Activated CD4-positive, alpha-beta T cell treated with anti-CD3 and anti-CD28 coated beads, Interleukin-2, amount 10 ng/mL, durations not matched to agents 7 days and 5 days (primary cell): ENCODE results near the gene KRTAP19-7. TPM values are rescaled to one million over a fixed set of nuclear protein-coding genes. Genes with fewer than 3 reads are reported as not detected.

ENCODE experiments used
- CTCF ChIA-PET: fragments of 350-600 bp; sonication (Branson Sonifier 250); formaldehyde crosslinking; loops from one replicate; lab custom pipeline; 2021; ENCODE audit warnings: antibody characterized with exemption; lab: Charles Lee
- POLR2A ChIA-PET: fragments of 350-600 bp; sonication (Branson Sonifier 250); formaldehyde crosslinking; loops from one replicate; lab custom pipeline; 2021; ENCODE audit warnings: antibody characterized with exemption; lab: Charles Lee
- DNase-seq: peaks from one replicate; pipeline ENCODE4 v3.0.0-alpha.2; 2020
- H3K27ac Mint-ChIP-seq: one replicate; pipeline ENCODE4 v1.8.0; 2021; ENCODE audit warnings: mild to moderate bottlenecking, moderate library complexity, mixed read lengths
- H3K27me3 Mint-ChIP-seq: one replicate; pipeline ENCODE4 v1.8.0; 2021; ENCODE audit warnings: mixed read lengths
- H3K36me3 Mint-ChIP-seq: one replicate; pipeline ENCODE4 v1.8.0; 2021; ENCODE audit warnings: low read depth, mixed read lengths
- H3K4me1 Mint-ChIP-seq: one replicate; pipeline ENCODE4 v1.8.0; 2021; ENCODE audit warnings: mixed read lengths
- H3K4me3 Mint-ChIP-seq: one replicate; pipeline ENCODE4 v1.8.0; 2021; ENCODE audit warnings: mild to moderate bottlenecking, moderate library complexity, mixed read lengths
- H3K9me3 Mint-ChIP-seq: one replicate; pipeline ENCODE4 v1.8.0; 2021; ENCODE audit warnings: mixed read lengths
- total RNA-seq, 2 experiments: library from RNA; stranded (reverse); gene quantifications; one replicate each; pipeline ENCODE4 v1.2.3, GENCODE V29; 2021

Gene KRTAP19-7, protein sequence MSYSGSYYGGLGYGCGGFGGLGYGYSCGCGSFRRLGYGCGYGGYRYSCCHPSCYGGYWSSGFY
- total RNA-seq: not detected

- Mint-ChIP-seq H3K4me3 (no peak within 1 kb of the TSS), H3K9me3 (no peaks in the 10 kb centered on the region), H3K27ac (no peak within 1 kb of the TSS), H3K4me1 (no peaks in the 10 kb centered on the region), H3K27me3 (no peaks in the 10 kb centered on the region), H3K36me3 (no peaks in the 10 kb centered on the region)
- DNase-seq: no peak
- ChIA-PET CTCF (no interaction called here), POLR2A (no interaction called here)
Measured at GRCh38 chr21:30561264-30561895, at the start of gene KRTAP19-7. TSS of gene KRTAP19-7 (minus strand) at chr21:30561314. CDS start at chr21:30561289, 25 bp downstream.

GRCh38 chr21:30605968-30606367 lies 44.9 kb upstream of the KRTAP19-7 start:
- no peaks in the 10 kb centered on the region for H3K27me3 Mint-ChIP-seq
- no peak overlapping the region for H3K27ac Mint-ChIP-seq
- POLR2A ChIA-PET: no interaction called here
- CTCF ChIA-PET: no interaction called here
- no peak for DNase-seq
- no peak overlapping the region for H3K4me3 Mint-ChIP-seq
- no peaks in the 10 kb centered on the region for H3K4me1 Mint-ChIP-seq
- H3K9me3 Mint-ChIP-seq: peaks cover 3% of the 10 kb centered on the region
- H3K36me3 Mint-ChIP-seq: no peaks in the 10 kb centered on the region

- no peaks in the 10 kb centered on the region for H3K36me3 Mint-ChIP-seq
- H3K9me3 Mint-ChIP-seq: no peaks in the 10 kb centered on the region
- H3K27me3 Mint-ChIP-seq: no peaks in the 10 kb centered on the region
- no peaks in the 10 kb centered on the region for H3K4me1 Mint-ChIP-seq
- ChIA-PET POLR2A (no interaction called here), CTCF (no interaction called here)
- no peak for DNase-seq
- H3K27ac Mint-ChIP-seq: no peak within 1 kb of the TSS
- H3K4me3 Mint-ChIP-seq: no peak within 1 kb of the TSS
Measured at GRCh38 chr21:30600787-30601186, 39.7 kb upstream of the KRTAP19-7 start, which contains the start of gene KRTAP22-1. TSS of gene KRTAP22-1 (plus strand) at chr21:30601087.

DNA sequence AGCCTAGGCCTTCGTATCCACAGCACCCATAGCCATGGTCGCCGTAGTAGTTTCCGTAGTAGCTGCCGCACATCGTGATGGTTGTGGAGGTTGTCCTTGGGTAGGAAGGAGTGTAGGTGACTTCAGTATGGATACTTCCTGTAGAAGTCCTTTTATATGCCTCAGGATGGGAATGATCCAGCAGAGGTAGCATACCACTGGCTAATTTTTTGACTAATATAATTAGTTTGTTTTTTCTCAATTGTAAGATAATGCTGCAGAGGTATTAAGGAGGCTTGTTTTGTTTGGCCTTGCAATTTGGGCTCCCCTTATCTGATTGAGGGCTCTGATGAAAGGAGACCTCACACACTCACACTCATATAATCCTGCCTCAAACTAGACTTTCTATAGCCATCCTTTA lies 37.7 kb upstream of the KRTAP19-7 start, which contains the start of gene KRTAP6-2:
Gene KRTAP6-2, minus strand, starts transcription at position 101 of the 400 bp plus-strand sequence. Its CDS starts 28 bp downstream, at position 73.
- H3K9me3 Mint-ChIP-seq: no peaks in the 10 kb centered on the region
- no peak for DNase-seq
- CTCF ChIA-PET: no interaction called here
- H3K4me1 Mint-ChIP-seq: no peaks in the 10 kb centered on the region
- no peaks in the 10 kb centered on the region for H3K27me3 Mint-ChIP-seq
- H3K27ac Mint-ChIP-seq: no peak within 1 kb of the TSS
- POLR2A ChIA-PET: no interaction called here
- H3K4me3 Mint-ChIP-seq: no peak within 1 kb of the TSS
- no peaks in the 10 kb centered on the region for H3K36me3 Mint-ChIP-seq

- Mint-ChIP-seq H3K27me3 (no peaks in the 10 kb centered on the region), H3K4me3 (no peak within 1 kb of the TSS), H3K4me1 (no peaks in the 10 kb centered on the region), H3K36me3 (no peaks in the 10 kb centered on the region), H3K9me3 (no peaks in the 10 kb centered on the region), H3K27ac (no peak within 1 kb of the TSS)
- ChIA-PET CTCF (no interaction called here), POLR2A (no interaction called here)
- no peak for DNase-seq
Measured at GRCh38 chr21:30592140-30592539, 31.0 kb upstream of the KRTAP19-7 start, which contains the start of gene KRTAP6-3. TSS of gene KRTAP6-3 (plus strand) at chr21:30592440. CDS start at chr21:30592446, 6 bp downstream.

DNA sequence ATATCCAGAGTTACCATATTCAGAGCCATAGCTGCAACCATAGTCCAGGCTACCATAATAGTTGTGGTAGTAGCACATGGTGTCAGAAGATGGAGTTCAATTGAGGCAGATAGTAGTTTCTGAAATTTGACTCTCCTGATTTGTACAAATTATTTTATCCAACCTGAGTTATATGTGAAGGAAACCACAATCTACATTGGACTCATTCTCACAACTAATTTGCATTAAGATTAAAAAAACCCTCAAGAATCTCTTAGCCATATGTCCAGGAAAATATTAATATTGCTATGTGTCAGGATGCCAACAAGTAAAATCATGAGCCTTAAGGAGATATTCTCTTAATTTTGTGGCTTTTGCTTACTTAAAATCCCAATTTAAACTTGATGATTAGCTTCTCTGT lies 29.2 kb upstream of the KRTAP19-7 start, which contains the start of gene KRTAP22-2:
Gene KRTAP22-2, minus strand, starts transcription at position 101 of the 400 bp plus-strand sequence.
- no peak for DNase-seq
- POLR2A ChIA-PET: interaction anchor here (0.7 kb wide), 1 partner anchor 58 kb away, joined by 3 read pairs; no protein-coding TSS in a partner anchor
- Mint-ChIP-seq H3K27ac (no peak within 1 kb of the TSS), H3K4me3 (no peak within 1 kb of the TSS), H3K4me1 (no peaks in the 10 kb centered on the region), H3K27me3 (no peaks in the 10 kb centered on the region), H3K36me3 (no peaks in the 10 kb centered on the region), H3K9me3 (no peaks in the 10 kb centered on the region)
- CTCF ChIA-PET: no interaction called here

DNA sequence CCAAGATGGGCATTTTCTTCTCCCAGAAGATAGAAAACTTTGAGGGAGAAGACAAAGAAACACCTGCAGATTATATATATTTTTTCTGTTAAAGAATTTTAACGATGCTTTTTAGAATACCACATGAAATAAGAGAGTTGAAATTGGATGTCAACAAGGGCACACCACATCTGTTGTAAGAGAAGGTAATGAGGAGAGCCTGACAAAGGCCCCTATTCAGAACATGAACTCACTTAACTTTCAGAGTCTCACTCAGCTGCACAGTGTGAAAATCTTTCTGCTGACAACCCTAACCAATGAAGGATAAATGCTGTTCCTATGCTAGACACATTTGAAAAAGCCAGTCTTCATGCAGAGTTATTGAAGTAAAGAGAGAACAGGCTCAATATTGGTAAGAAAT lies 21.8 kb upstream of the KRTAP19-7 start:
- ChIA-PET POLR2A (no interaction called here), CTCF (no interaction called here)
- no peaks in the 10 kb centered on the region for H3K9me3 Mint-ChIP-seq
- DNase-seq: no peak
- no peak overlapping the region for H3K4me3 Mint-ChIP-seq
- H3K27ac Mint-ChIP-seq: no peak overlapping the region
- H3K4me1 Mint-ChIP-seq: no peaks in the 10 kb centered on the region
- peaks cover 2% of the 10 kb centered on the region for H3K27me3 Mint-ChIP-seq
- no peaks in the 10 kb centered on the region for H3K36me3 Mint-ChIP-seq

GRCh38 chr21:30580132-30580531 lies 19.0 kb upstream of the KRTAP19-7 start:
- H3K9me3 Mint-ChIP-seq: no peaks in the 10 kb centered on the region
- peaks cover 2% of the 10 kb centered on the region for H3K27me3 Mint-ChIP-seq
- H3K4me1 Mint-ChIP-seq: no peaks in the 10 kb centered on the region
- no peaks in the 10 kb centered on the region for H3K36me3 Mint-ChIP-seq
- ChIA-PET CTCF (no interaction called here), POLR2A (no interaction called here)
- H3K4me3 Mint-ChIP-seq: no peak overlapping the region
- no peak overlapping the region for H3K27ac Mint-ChIP-seq
- no peak for DNase-seq

GRCh38 chr21:30579346-30579745 lies 18.2 kb upstream of the KRTAP19-7 start:
- DNase-seq: no peak
- H3K4me1 Mint-ChIP-seq: no peaks in the 10 kb centered on the region
- H3K9me3 Mint-ChIP-seq: no peaks in the 10 kb centered on the region
- H3K27me3 Mint-ChIP-seq: peaks cover 2% of the 10 kb centered on the region
- POLR2A ChIA-PET: no interaction called here
- H3K36me3 Mint-ChIP-seq: no peaks in the 10 kb centered on the region
- H3K4me3 Mint-ChIP-seq: no peak overlapping the region
- H3K27ac Mint-ChIP-seq: no peak overlapping the region
- CTCF ChIA-PET: no interaction called here

DNA sequence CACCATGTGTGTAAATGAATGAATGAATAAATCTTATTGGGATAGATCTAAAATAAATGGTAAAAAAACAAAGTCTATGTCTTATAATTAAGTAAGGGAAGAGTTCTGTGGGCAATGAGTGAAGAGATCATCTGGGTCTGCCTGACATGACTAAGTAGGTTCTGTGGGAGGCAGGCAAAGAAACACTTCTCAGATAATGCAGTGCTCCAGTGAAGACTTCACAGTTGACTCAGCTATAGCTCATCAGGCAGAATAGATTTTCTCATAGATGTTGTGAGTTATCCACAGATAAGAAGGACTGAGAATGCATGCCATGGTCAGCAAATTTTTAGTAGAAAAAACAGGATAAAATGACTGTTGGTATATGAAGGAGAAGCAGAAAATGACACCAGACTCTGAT lies 16.7 kb upstream of the KRTAP19-7 start:
- Mint-ChIP-seq H3K36me3 (no peaks in the 10 kb centered on the region), H3K27me3 (peaks cover 2% of the 10 kb centered on the region), H3K4me1 (no peaks in the 10 kb centered on the region), H3K27ac (no peak overlapping the region), H3K4me3 (no peak overlapping the region), H3K9me3 (no peaks in the 10 kb centered on the region)
- DNase-seq: no peak
- CTCF ChIA-PET: no interaction called here
- POLR2A ChIA-PET: no interaction called here

GRCh38 chr21:30567617-30568016 lies 6.5 kb upstream of the KRTAP19-7 start:
- Mint-ChIP-seq H3K27me3 (no peaks in the 10 kb centered on the region), H3K36me3 (no peaks in the 10 kb centered on the region), H3K4me1 (no peaks in the 10 kb centered on the region), H3K4me3 (no peak overlapping the region), H3K9me3 (no peaks in the 10 kb centered on the region), H3K27ac (no peak overlapping the region)
- DNase-seq: no peak
- POLR2A ChIA-PET: no interaction called here
- CTCF ChIA-PET: no interaction called here

DNA sequence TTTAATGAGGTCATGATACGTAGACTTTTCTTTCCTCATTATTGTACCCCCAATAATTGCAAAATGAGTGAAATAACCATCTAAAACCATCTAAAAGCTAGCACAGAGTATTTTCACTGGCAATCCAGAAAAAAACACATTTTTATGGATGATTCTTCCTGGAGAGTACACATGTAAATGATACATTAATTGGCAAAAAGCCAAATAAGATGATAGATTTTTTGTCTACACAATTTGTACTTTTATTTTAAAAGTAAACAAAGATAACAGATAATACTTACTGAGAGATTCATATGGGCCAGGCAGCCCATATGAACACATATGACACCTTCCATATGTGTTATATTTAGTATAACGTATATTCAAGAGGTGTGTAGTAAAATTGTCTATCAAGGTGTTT lies 2.5 kb upstream of the KRTAP19-7 start:
- no peaks in the 10 kb centered on the region for H3K4me1 Mint-ChIP-seq
- no peaks in the 10 kb centered on the region for H3K9me3 Mint-ChIP-seq
- DNase-seq: no peak
- no peak overlapping the region for H3K27ac Mint-ChIP-seq
- H3K36me3 Mint-ChIP-seq: no peaks in the 10 kb centered on the region
- ChIA-PET POLR2A (no interaction called here), CTCF (no interaction called here)
- H3K27me3 Mint-ChIP-seq: no peaks in the 10 kb centered on the region
- H3K4me3 Mint-ChIP-seq: no peak overlapping the region

- POLR2A ChIA-PET: no interaction called here
- no peaks in the 10 kb centered on the region for H3K4me1 Mint-ChIP-seq
- H3K9me3 Mint-ChIP-seq: no peaks in the 10 kb centered on the region
- H3K27ac Mint-ChIP-seq: no peak overlapping the region
- H3K36me3 Mint-ChIP-seq: no peaks in the 10 kb centered on the region
- CTCF ChIA-PET: no interaction called here
- no peak for DNase-seq
- no peaks in the 10 kb centered on the region for H3K27me3 Mint-ChIP-seq
- H3K4me3 Mint-ChIP-seq: no peak overlapping the region
Measured at GRCh38 chr21:30563072-30563471, 2.0 kb upstream of the KRTAP19-7 start.

DNA sequence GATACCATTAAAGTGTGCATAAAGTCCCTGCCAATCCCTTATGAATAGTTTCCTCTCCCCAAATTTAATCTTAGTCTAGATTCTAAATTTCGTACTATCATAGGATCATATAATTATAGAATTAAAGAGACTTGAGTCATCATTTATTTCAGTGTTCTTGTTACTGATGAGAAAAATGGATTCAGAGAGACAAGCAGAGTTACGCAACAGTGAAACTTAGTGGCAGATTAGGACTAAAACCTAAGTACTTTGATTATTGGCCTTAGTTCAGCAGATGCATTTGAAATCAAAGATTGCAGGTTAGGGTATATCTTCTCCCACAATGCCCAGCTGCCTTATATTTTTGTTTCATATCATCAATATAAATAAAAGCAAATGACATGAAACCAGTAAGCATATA lies 843 bp upstream of the KRTAP19-7 start:
- Mint-ChIP-seq H3K27ac (no peak overlapping the region), H3K4me1 (no peaks in the 10 kb centered on the region), H3K4me3 (no peak overlapping the region), H3K9me3 (no peaks in the 10 kb centered on the region), H3K27me3 (no peaks in the 10 kb centered on the region), H3K36me3 (no peaks in the 10 kb centered on the region)
- POLR2A ChIA-PET: no interaction called here
- no peak for DNase-seq
- CTCF ChIA-PET: no interaction called here
